D721Med (cell line): ENCODE measurements around the gene MAP1LC3B2.

ENCODE experiments used
- DNase-seq: peaks from one replicate; pipeline ENCODE4 v3.0.0; 2011; ENCODE audit warnings: low spot score; ENCODE audit not compliant: insufficient read length
- FAIRE-seq: peaks from 2 replicates; lab custom pipeline; 2011; peaks lifted over from hg19 to GRCh38; lab: Jason Lieb, UNC
- TF ChIP-seq, protein P1 (sequence below): IDR thresholded peaks from 2 replicates; pipeline ENCODE4 v1.5.1; 2012; ENCODE audit warnings: mild to moderate bottlenecking, control low read depth; ENCODE audit not compliant: insufficient read depth; ENCODE audit errors: missing control alignments

MAP1LC3B2 gene

DNA sequence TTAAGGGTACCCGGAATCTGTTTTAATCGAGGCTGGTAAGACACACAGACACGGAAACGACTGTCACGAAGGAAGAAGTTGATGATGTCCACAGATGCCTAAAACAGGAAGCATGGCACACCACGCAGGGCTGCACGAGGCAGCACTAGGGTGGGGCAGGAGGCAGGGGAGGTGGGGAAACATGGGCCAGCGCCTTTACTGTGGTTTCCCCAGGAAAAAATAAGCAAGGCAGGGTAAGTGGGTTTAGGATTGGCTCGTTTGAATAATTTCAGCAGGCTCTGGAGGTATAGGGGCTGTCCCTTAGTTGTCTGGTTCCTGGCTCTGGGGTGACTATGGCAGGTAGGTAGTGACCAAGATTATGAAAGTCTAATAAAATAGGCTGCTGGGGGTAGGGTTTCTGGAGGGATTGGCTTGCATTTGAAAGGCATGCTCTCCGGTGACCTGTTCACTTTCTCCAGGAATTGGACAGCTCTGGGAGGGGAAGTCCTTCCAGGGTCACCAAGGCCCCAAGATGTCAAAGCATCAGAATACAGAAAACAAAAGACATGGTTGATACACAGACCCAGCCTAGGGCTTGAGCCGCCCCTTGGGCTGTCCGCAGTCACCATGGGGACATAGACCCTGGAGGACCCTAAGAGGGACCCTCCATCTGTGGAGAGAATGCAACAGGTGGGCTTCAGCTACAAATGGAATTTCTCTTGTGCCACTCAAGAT lies 35.3 kb downstream of the MAP1LC3B2 start:
- DNase-seq: no peak
- TF ChIP-seq, protein P1, sequence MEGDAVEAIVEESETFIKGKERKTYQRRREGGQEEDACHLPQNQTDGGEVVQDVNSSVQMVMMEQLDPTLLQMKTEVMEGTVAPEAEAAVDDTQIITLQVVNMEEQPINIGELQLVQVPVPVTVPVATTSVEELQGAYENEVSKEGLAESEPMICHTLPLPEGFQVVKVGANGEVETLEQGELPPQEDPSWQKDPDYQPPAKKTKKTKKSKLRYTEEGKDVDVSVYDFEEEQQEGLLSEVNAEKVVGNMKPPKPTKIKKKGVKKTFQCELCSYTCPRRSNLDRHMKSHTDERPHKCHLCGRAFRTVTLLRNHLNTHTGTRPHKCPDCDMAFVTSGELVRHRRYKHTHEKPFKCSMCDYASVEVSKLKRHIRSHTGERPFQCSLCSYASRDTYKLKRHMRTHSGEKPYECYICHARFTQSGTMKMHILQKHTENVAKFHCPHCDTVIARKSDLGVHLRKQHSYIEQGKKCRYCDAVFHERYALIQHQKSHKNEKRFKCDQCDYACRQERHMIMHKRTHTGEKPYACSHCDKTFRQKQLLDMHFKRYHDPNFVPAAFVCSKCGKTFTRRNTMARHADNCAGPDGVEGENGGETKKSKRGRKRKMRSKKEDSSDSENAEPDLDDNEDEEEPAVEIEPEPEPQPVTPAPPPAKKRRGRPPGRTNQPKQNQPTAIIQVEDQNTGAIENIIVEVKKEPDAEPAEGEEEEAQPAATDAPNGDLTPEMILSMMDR: no peak
- FAIRE-seq: no peak

DNA sequence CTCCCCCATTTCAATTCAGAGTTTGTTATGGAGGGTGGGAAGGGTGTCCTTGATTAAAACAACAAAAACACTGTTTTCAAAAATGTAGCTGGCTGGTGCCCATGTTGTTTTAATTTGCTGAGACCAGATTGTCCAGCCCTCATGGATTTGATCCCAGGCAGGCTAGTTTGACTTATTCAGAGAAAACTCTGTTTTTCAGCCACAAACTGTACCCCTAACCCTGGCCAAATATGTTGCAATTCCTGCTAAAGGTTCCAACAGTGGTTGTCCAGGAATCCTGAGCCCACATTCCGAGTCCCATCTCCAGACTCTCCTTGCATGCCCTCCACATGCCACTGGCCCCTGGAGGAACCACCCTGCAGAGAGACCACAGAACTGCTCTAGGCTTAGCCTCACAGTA lies 36.0 kb downstream of the MAP1LC3B2 start:
- no peak for DNase-seq
- TF ChIP-seq, protein P1: no peak
- no peak for FAIRE-seq

DNA sequence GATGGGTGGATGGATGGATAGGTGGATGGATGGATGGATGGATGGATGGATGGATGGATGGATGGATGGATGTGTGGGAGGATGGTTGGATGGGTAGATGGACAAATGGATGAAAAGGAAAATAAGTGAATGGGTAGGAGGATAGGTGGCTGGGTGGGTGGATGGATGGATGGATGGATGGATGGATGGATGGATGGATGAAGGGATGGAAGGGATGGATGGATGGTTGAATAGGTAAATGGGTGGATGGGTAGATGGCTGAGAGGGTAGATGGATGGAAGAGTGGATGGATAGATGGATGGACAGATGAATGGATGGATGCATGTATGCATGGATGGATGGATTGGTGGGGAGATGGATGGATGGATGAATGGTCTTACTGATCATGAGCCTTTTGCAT lies 36.5 kb downstream of the MAP1LC3B2 start:
- no peak for DNase-seq
- no peak for FAIRE-seq
- TF ChIP-seq, protein P1: no peak

DNA sequence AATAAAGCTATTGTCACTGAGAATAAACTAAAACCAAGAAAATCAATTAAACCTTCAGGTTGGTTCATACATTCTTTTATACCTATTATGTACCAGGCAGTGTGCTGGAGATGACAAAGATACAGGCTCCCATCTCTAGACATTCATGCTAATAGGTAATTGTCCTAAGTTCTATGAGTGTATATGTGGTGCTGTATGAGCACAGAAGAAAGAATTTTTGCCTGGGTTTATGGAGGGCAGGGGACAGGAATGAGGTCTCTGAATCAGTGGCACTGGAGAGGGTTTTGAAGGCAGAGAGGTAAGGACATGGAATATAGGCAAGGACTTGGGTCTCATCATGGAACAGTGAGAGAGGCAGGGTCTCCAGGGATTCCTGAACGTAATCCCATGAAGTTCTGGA lies 38.7 kb downstream of the MAP1LC3B2 start:
- FAIRE-seq (no peak), DNase-seq (no peak)
- TF ChIP-seq, protein P1: no peak

DNA sequence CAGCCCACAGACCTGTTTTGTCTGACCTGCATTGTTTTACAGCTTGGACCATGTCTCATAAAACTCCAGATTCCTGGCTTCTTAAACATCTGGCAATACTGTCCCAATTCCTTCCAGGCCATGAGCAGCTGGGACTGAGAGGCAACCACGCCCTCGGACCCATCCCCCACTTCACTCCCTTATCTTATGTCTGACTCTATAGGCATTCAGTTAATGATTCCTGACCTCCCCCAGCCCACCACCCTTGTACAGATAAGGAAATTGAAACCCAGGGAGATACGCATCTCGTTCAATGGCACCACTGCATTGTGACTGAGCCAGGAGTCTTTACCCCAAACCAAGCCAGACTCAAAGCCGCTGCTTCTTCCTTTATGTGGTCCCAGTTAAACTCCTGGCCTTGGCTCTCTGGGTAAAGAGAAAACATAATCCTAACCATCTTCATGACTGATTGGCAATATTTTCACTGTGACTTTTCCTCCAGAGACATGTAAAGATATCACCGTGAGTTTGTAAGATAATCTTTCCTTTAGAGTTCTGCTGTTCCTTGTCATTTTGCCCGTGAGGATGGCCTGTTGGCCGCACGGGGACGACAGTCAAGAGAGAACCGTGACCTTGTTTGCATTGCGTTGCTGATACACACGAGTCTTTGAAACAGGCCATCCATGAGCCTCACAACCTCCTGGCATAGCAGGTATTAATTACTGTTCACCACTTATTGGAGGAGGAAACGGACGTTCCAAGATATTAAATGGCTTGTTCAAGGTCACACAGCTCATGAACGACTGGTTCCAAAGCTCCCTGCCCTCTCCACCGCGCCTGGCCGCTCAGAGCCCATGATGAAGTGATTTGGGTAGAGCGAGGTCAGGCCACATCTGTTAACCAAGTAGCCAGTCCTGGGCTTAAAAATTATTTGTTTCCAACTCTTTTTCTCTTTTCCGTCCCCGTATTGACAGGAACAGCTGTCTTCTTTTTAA lies 39.4 kb downstream of the MAP1LC3B2 start:
- TF ChIP-seq, protein P1: no peak
- FAIRE-seq: no peak
- DNase-seq: no peak

DNA sequence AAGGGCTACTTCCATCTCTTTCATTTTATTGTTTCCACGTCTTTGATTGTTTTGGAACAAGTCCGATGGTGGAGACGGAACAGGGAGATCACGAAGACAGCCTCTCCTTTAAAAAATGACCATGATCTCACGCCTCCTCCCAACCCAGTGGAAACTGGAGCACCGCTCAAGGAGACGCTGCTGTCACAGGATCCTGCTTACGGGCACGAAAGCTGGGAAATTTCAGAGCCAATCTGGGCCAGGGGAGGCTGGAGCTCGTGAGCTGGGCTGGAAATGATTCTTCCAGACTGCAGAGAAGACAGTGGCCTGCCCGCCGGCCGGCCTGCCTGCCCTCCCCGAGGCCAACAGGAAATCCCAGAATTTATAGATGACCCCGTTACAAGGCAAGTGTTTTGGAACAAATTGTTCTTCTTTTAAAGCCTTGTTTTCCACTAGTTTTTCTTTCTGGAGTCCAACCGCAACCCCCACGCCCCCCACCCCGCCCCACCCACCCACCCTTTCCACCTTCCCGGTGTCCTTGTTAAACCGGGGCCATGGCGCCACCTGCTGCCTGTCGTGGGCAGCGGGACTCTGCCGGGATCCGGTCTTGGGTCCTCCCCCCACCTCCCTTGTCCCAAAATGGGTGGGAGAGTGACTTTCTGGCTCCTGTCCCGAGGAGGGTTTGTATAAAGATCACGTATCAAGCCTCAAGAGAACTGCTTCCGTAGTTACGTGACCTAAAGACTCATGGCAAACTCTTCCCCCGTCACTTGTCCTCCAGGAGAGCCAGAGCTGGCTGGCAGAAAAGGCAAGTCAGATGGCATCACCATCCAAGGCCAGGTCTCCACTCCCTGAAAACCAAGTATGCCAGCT lies 40.3 kb downstream of the MAP1LC3B2 start:
- DNase-seq (peak; percentile 55), FAIRE-seq (no peak)
- TF ChIP-seq, protein P1: peak; percentile 58
